NOMO-1 (cell line): Measurements from ENCODE around the gene STOML2.

ENCODE experiments used
- DNase-seq, 2 experiments: peaks; one replicate each; lab custom pipeline; 2025; ENCODE audit not compliant: unreplicated experiment in 2 of 2; lab: John Stamatoyannopoulos, UW

STOML2 gene

GRCh38 chr9:35107297-35108290 is 4.7 kb upstream of the STOML2 start:
- no peak for DNase-seq

- DNase-seq = no peak
These were observed 3.4 kb upstream of the STOML2 start for GRCh38 chr9:35106343-35106730.

- no peak for DNase-seq
These were observed 2.8 kb upstream of the STOML2 start for GRCh38 chr9:35105571-35106342.

- DNase-seq = no peak
These were observed 2.2 kb upstream of the STOML2 start for GRCh38 chr9:35105126-35105525.

- DNase-seq = no peak
These were observed 1.7 kb upstream of the STOML2 start for GRCh38 chr9:35104586-35104985.

GRCh38 chr9:35103660-35104191 is 795 bp upstream of the STOML2 start:
- DNase-seq = no peak

GRCh38 chr9:35102465-35102768 is 514 bp downstream of the STOML2 start:
- no peak for DNase-seq

GRCh38 chr9:35097573-35097972 is 5.4 kb downstream of the STOML2 start:
- DNase-seq = no peak

- DNase-seq = peak; percentile 89 to 95
These were observed 6.7 kb downstream of the STOML2 start, which contains the start of gene PIGO for GRCh38 chr9:35096035-35096849. TSS of gene PIGO (minus strand) at chr9:35096591. CDS start at chr9:35095565, 1,026 bp downstream.

GRCh38 chr9:35091536-35091935 is 11.4 kb downstream of the STOML2 start:
- DNase-seq = no peak

GRCh38 chr9:35089434-35089833 is 13.5 kb downstream of the STOML2 start:
- DNase-seq = no peak

- DNase-seq = no peak
These were observed 17.9 kb downstream of the STOML2 start for GRCh38 chr9:35085078-35085477.

- peak; percentile 96 to 97 for DNase-seq
These were observed 23.2 kb downstream of the STOML2 start, which contains the start of gene FANCG for GRCh38 chr9:35079426-35080341. TSS of gene FANCG (minus strand) at chr9:35079942. CDS start at chr9:35079524, 418 bp downstream.

- no peak for DNase-seq
These were observed 23.9 kb downstream of the STOML2 start for GRCh38 chr9:35079041-35079425.

GRCh38 chr9:35078066-35078465 is 24.9 kb downstream of the STOML2 start:
- DNase-seq = no peak

- no peak for DNase-seq
These were observed 26.1 kb downstream of the STOML2 start for GRCh38 chr9:35076848-35077247.

GRCh38 chr9:35075358-35075757 is 27.6 kb downstream of the STOML2 start:
- DNase-seq = no peak

GRCh38 chr9:35074791-35075190 is 28.1 kb downstream of the STOML2 start:
- DNase-seq = no peak

GRCh38 chr9:35074141-35074540 is 28.8 kb downstream of the STOML2 start:
- no peak for DNase-seq

- DNase-seq = no peak
These were observed 29.7 kb downstream of the STOML2 start for GRCh38 chr9:35073279-35073612.
